Endothelial cell of umbilical vein (primary cell): Measurements from ENCODE around the gene CTNNA2. TPM values are rescaled to one million over a fixed set of nuclear protein-coding genes. Genes with fewer than 3 reads are reported as not detected.

Experiments used
- BruUV-seq: library from RNA; stranded (reverse); fragments of 400-500 nt; replicated peaks from 2 replicates; lab custom pipeline; 2021; lab: Mats Ljungman, UMichigan
- CTCF ChIA-PET: fragments of 300-600, 350-600 bp; sonication (Branson Sonifier 250); formaldehyde crosslinking; loops from one replicate; lab custom pipeline; 2021; ENCODE audit warnings: antibody characterized with exemption, inconsistent platforms; lab: Charles Lee
- POLR2A ChIA-PET: fragments of 300-600, 350-600 bp; sonication (Branson Sonifier 250); formaldehyde crosslinking; loops from one replicate; lab custom pipeline; 2021; ENCODE audit warnings: antibody characterized with exemption, inconsistent platforms; lab: Charles Lee
- DNase-seq: peaks from one replicate; pipeline ENCODE4 v3.0.0-alpha.2; 2011; ENCODE audit warnings: low read depth, low spot score
- FAIRE-seq: peaks from 2 replicates; lab custom pipeline; 2011; peaks lifted over from hg19 to GRCh38; lab: Jason Lieb, UNC
- H2AFZ ChIP-seq: 2 replicates; pipeline ENCODE4 v1.6.0; 2012; ENCODE audit warnings: low read depth, low read length, control low read depth, inconsistent platforms
- H3K27ac ChIP-seq: 2 replicates; pipeline ENCODE4 v1.5.1; 2011; ENCODE audit warnings: low read depth, mild to moderate bottlenecking, control low read depth, low read length, moderate library complexity; ENCODE audit not compliant: insufficient read depth
- H3K27me3 ChIP-seq, 2 experiments: 2 replicates each; pipeline versions ENCODE4 v1.6.0 to v1.6.1; 2011; ENCODE audit warnings: low read length in 2 of 2, mixed read lengths in 1 of 2; ENCODE audit not compliant: control insufficient read depth in 2 of 2, insufficient read depth in 2 of 2
- H3K36me3 ChIP-seq, 2 experiments: 2 replicates in 1 of 2; 3 replicates in 1 of 2; pipeline ENCODE4 v1.5.1; 2011; ENCODE audit warnings: low read length in 2 of 2, mild to moderate bottlenecking in 1 of 2, moderate library complexity in 1 of 2; ENCODE audit not compliant: control insufficient read depth in 2 of 2, insufficient read depth in 2 of 2; ENCODE audit errors: extremely low read depth in 1 of 2
- H3K4me1 ChIP-seq: 3 replicates; pipeline ENCODE4 v1.5.1; 2011; ENCODE audit warnings: mild to moderate bottlenecking, low read length; ENCODE audit not compliant: control insufficient read depth, insufficient read depth; ENCODE audit errors: extremely low read depth
- H3K4me2 ChIP-seq: 2 replicates; pipeline ENCODE4 v1.6.1; 2011; ENCODE audit warnings: low read length, control low read depth, mixed read lengths; ENCODE audit not compliant: insufficient read depth
- H3K4me3 ChIP-seq, 3 experiments: fragments of 200-600 bp in 1 of 3; sonication (generic), shearing (Covaris generic) in 1 of 3; replicated peaks in 1 of 3; 2 replicates each; pipeline ENCODE4 v1.5.1; 2011 to 2016; ENCODE audit warnings: control low read depth in 3 of 3, low read length in 3 of 3, mild to moderate bottlenecking in 2 of 3, inconsistent platforms in 1 of 3, low read depth in 1 of 3, moderate library complexity in 1 of 3; ENCODE audit not compliant: insufficient read depth in 1 of 3
- H3K79me2 ChIP-seq: 2 replicates; pipeline ENCODE4 v1.6.0; 2012; ENCODE audit warnings: low read length, inconsistent platforms; ENCODE audit not compliant: control insufficient read depth, insufficient read depth
- H3K9ac ChIP-seq: replicated peaks from 2 replicates; pipeline ENCODE3; 2011; ENCODE audit warnings: low read length, control low read depth; ENCODE audit not compliant: insufficient read depth; ENCODE audit errors: extremely low read depth
- H3K9me1 ChIP-seq: replicated peaks from 3 replicates; pipeline ENCODE4 v1.6.0; 2011; ENCODE audit warnings: mild to moderate bottlenecking, low read length; ENCODE audit not compliant: control insufficient read depth, insufficient read depth; ENCODE audit errors: extremely low read depth
- H3K9me3 ChIP-seq: replicated peaks from 2 replicates; pipeline ENCODE4 v1.5.1; 2012; ENCODE audit warnings: low read length, inconsistent platforms; ENCODE audit not compliant: control insufficient read depth, insufficient read depth
- H4K20me1 ChIP-seq: replicated peaks from 2 replicates; pipeline ENCODE3; 2011; ENCODE audit warnings: mild to moderate bottlenecking, low read length; ENCODE audit not compliant: control insufficient read depth, insufficient read depth; ENCODE audit errors: extremely low read depth
- EZH2 ChIP-seq: IDR thresholded peaks from 2 replicates; pipeline ENCODE4 v1.6.1; 2012; ENCODE audit warnings: borderline replicate concordance, low read depth, mild to moderate bottlenecking, moderate library complexity, low read length, inconsistent platforms; ENCODE audit not compliant: severe bottlenecking
- FOS ChIP-seq: IDR thresholded peaks from 2 replicates; pipeline ENCODE4 v1.6.1; 2011; ENCODE audit warnings: mild to moderate bottlenecking, low read length, moderate library complexity, borderline replicate concordance; ENCODE audit not compliant: insufficient read depth
- GATA2 ChIP-seq: IDR thresholded peaks from 2 replicates; pipeline ENCODE4 v1.7.0; 2011; ENCODE audit warnings: low read depth, mild to moderate bottlenecking, moderate library complexity, mixed read lengths, low read length; ENCODE audit not compliant: insufficient read length, insufficient read depth
- JUN ChIP-seq: IDR thresholded peaks from 2 replicates; pipeline ENCODE4 v1.6.1; 2011; ENCODE audit warnings: borderline replicate concordance, low read depth; ENCODE audit not compliant: insufficient read length, insufficient read depth
- MYC ChIP-seq: IDR thresholded peaks from one replicate; pipeline ENCODE4 v1.6.1; 2011; ENCODE audit warnings: mild to moderate bottlenecking, low read depth, low read length
- POLR2A ChIP-seq: IDR thresholded peaks from 2 replicates; pipeline ENCODE4 v1.6.1; 2012; ENCODE audit warnings: low read depth, mild to moderate bottlenecking, control low read depth, low read length
- POLR2AphosphoS5 ChIP-seq: IDR thresholded peaks from 2 replicates; pipeline ENCODE4 v1.6.1; 2012; ENCODE audit warnings: low read depth, mild to moderate bottlenecking, control low read depth, low read length, moderate library complexity; ENCODE audit not compliant: insufficient read depth
- dilution Hi-C: fragments of 300-500 bp; cut with MboI; formaldehyde crosslinking; loops from one replicate; pipeline ENCODE4 v1.15.0; 2019; ENCODE audit warnings: low sequenced_read_pairs; ENCODE audit not compliant: extremely low pct_ligation_motif_present
- intact Hi-C: fragments of 100-400 bp; cut with micrococcal nuclease; formaldehyde crosslinking; loops from one replicate; pipeline ENCODE4 v1.10.0; 2022
- polyA plus RNA-seq, 4 experiments: library from polyadenylated mRNA; depleted of rRNA in 3 of 4; stranded (reverse) in 3 of 4; unstranded in 1 of 4; fragments of >200 nt; gene quantifications; 2 replicates each; pipeline versions ENCODE4 v1.2.1 to v1.2.3, GENCODE V29; 2011 to 2012; ENCODE audit warnings: missing spikeins in 1 of 4
- total RNA-seq: library from RNA; stranded (reverse); gene quantifications from 2 replicates; pipeline ENCODE4 v1.2.3, GENCODE V29; 2021
- TF ChIP-seq, protein P1 (sequence below): IDR thresholded peaks from 2 replicates; pipeline ENCODE4 v1.6.1; 2011; ENCODE audit not compliant: insufficient read depth, insufficient read length
- TF ChIP-seq, protein P2 (sequence below), 2 donors: IDR thresholded peaks; 1 replicate in 1 of 2; 2 replicates in 1 of 2; pipeline ENCODE4 v1.5.1; 2011; ENCODE audit warnings: low read length in 2 of 2, mild to moderate bottlenecking in 2 of 2, moderate library complexity in 2 of 2, control low read depth in 1 of 2, inconsistent platforms in 1 of 2, low read depth in 1 of 2; ENCODE audit not compliant: insufficient read depth in 1 of 2; ENCODE audit errors: extremely low read depth in 1 of 2

Gene CTNNA2
- total and polyA plus RNA-seq, 2 donors (not counting 3 experiments of a cell fraction or from before 2014, with no cell fraction given), result not detected

DNA sequence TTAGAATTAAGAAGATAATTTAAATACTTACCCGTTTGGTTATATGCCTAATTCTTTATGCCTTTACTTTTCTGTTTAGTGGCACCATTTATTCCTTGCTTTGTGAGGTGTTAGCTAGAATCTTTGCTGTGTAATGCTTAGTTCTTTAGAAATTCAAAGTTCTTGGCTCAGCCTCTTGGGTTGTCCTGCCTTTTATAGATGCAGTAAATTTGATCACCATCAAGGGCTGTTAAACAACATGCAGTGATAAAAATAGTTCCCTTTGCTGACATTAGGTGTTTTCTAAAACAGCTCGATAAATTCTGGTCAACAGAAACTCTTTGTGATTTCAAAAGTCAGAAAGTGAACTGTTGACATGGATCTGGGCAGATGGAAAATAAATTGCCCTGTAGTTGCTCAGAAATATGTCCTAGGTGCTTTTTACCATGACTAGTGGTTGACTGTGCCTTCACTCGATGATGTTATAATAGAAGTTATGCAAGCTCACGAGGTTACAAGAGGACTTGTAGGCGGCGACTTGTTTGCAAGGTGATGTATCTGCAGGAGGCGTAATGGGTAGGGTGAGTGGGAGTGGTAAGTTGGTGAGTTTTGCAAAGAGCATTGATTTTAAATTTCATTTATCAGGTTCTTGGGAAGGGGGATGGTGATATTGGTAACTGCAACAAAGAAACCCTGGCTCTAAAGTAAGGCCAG is 739.6 kb downstream of the CTNNA2 start:
- H3K4me3 ChIP-seq, result no peak overlapping the region
- no peak overlapping the region for H3K4me2 ChIP-seq
- CTCF ChIA-PET, result no interaction called here
- H3K27ac ChIP-seq, result no peak overlapping the region
- H3K9me3 ChIP-seq, result peaks cover 4% of the 10 kb centered on the region
- no peaks in the 10 kb centered on the region for H3K4me1 ChIP-seq
- no peak overlapping the region for H2AFZ ChIP-seq
- H3K27me3 ChIP-seq, result no peaks in the 10 kb centered on the region
- POLR2A ChIA-PET, result no interaction called here
- no peaks in the 10 kb centered on the region for H3K36me3 ChIP-seq
- intact Hi-C loops, result no loop called here
- no peaks in the 10 kb centered on the region for H3K79me2 ChIP-seq
- DNase-seq (no peak), FAIRE-seq (no peak)
- dilution Hi-C loops, result no loop called here
- H3K9ac ChIP-seq, result no peak overlapping the region
- TF ChIP-seq MYC, result no peak
- TF ChIP-seq GATA2, result no peak
- TF ChIP-seq, protein P1, sequence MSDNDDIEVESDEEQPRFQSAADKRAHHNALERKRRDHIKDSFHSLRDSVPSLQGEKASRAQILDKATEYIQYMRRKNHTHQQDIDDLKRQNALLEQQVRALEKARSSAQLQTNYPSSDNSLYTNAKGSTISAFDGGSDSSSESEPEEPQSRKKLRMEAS, result no peak
- TF ChIP-seq, protein P2, sequence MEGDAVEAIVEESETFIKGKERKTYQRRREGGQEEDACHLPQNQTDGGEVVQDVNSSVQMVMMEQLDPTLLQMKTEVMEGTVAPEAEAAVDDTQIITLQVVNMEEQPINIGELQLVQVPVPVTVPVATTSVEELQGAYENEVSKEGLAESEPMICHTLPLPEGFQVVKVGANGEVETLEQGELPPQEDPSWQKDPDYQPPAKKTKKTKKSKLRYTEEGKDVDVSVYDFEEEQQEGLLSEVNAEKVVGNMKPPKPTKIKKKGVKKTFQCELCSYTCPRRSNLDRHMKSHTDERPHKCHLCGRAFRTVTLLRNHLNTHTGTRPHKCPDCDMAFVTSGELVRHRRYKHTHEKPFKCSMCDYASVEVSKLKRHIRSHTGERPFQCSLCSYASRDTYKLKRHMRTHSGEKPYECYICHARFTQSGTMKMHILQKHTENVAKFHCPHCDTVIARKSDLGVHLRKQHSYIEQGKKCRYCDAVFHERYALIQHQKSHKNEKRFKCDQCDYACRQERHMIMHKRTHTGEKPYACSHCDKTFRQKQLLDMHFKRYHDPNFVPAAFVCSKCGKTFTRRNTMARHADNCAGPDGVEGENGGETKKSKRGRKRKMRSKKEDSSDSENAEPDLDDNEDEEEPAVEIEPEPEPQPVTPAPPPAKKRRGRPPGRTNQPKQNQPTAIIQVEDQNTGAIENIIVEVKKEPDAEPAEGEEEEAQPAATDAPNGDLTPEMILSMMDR (IDR thresholded peaks at IDR 0.05; ENCODE audit: extremely low read depth in 1 of 2, insufficient read depth in 1 of 2, low read depth in 1 of 2, low read length in 2 of 2), result no peak
- TF ChIP-seq POLR2AphosphoS5, result no peak
- no peak for TF ChIP-seq POLR2A
- no peak for TF ChIP-seq FOS
- TF ChIP-seq EZH2, result no peak
- no peak for TF ChIP-seq JUN
- no TSS peak for BruUV-seq
- no peaks in the 10 kb centered on the region for H4K20me1 ChIP-seq
- H3K9me1 ChIP-seq, result no peaks in the 10 kb centered on the region
